Stomach (tissue), 4 donors: ENCODE results near the gene KLHL29.

ENCODE experiments used
- CTCF ChIP-seq, 7 experiments: fragments of 450-650 bp in 4 of 7; fragments of 200-600 bp in 3 of 7; sonication (generic) in 3 of 7; IDR thresholded peaks; one replicate each; pipeline ENCODE4 v1.5.1; 2016 to 2019; ENCODE audit warnings: antibody characterized with exemption in 7 of 7, control low read depth in 2 of 7, mild to moderate bottlenecking in 1 of 7
- POLR2A ChIP-seq, 4 donors: fragments of 450-650 bp; IDR thresholded peaks; one replicate each; pipeline ENCODE4 v1.6.1; 2016; ENCODE audit warnings: antibody characterized with exemption in 4 of 4, control low read depth in 2 of 4, mild to moderate bottlenecking in 1 of 4, moderate library complexity in 1 of 4

DNA sequence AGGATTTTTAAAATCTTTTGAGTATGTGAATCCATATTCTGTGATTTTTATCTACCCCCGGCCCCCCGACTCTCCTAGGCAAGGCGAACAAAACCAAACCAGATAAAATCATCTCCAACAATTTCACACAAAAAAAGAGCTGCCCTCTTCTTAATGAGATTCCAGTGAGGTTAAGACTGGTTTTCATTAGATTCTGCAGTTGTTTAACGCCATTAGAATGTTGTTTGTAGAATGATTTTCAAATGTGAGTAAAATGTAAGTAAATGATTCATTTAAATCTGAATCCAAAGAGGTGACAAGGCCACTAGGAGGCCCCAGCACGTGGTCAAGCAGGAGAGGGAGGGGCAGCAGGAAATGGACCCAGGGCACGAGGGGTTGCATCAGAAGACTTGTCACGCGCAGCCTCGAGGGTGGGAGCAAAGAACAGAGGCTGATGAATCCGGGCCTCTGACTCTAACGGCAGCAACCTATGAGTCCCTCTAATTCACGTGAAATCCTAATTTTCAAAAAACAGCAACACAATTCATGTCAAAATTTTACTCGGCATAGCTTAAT lies 24.3 kb upstream of the KLHL29 start:
- TF ChIP-seq CTCF (IDR thresholded peaks at IDR 0.05) (no peak), POLR2A (IDR thresholded peaks at IDR 0.05) (no peak)
